ENCODE measurements around the gene KRTAP2-2.
"Not testable (repeated sequence)": the region's sequence is repeated elsewhere in the genome, so short reads cannot be mapped to it uniquely, and the experiment has no call there.

KRTAP2-2 gene

GRCh38 chr17:41055130-41055529 is at the start of gene KRTAP2-2:
TSS of gene KRTAP2-2 (minus strand) at chr17:41055230. CDS start at chr17:41055211, 19 bp downstream.
- not testable (repeated sequence) for DNase-seq

- DNase-seq, result not testable (repeated sequence)
Measured at GRCh38 chr17:41104386-41105038, 49.5 kb upstream of the KRTAP2-2 start.

GRCh38 chr17:41103896-41104295 is 48.9 kb upstream of the KRTAP2-2 start:
- no peak for DNase-seq

- DNase-seq, result no peak
Measured at GRCh38 chr17:41101586-41102259, 46.7 kb upstream of the KRTAP2-2 start, which contains the start of gene KRTAP4-16. TSS of gene KRTAP4-16 (minus strand) at chr17:41102209. CDS start at chr17:41102209, 0 bp downstream.

- not testable (repeated sequence) for DNase-seq
Measured at GRCh38 chr17:41099682-41100480, 44.9 kb upstream of the KRTAP2-2 start.

- no peak for DNase-seq
Measured at GRCh38 chr17:41098481-41098880, 43.5 kb upstream of the KRTAP2-2 start.

- no peak for DNase-seq
Measured at GRCh38 chr17:41098042-41098441, 43.0 kb upstream of the KRTAP2-2 start, which contains the start of gene KRTAP4-8. TSS of gene KRTAP4-8 (minus strand) at chr17:41098142. CDS start at chr17:41098084, 58 bp downstream.

- DNase-seq, result no peak
Measured at GRCh38 chr17:41096055-41096454, 41.0 kb upstream of the KRTAP2-2 start.

GRCh38 chr17:41088760-41089352 is 33.8 kb upstream of the KRTAP2-2 start:
- DNase-seq, result not testable (repeated sequence)

- not testable (repeated sequence) for DNase-seq
Measured at GRCh38 chr17:41084100-41084856, 29.2 kb upstream of the KRTAP2-2 start, which contains the start of gene KRTAP4-7. TSS of gene KRTAP4-7 (plus strand) at chr17:41084150. CDS start at chr17:41084207, 57 bp downstream.

- not testable (repeated sequence) for DNase-seq
Measured at GRCh38 chr17:41083427-41083826, 28.4 kb upstream of the KRTAP2-2 start.

GRCh38 chr17:41082626-41083025 is 27.6 kb upstream of the KRTAP2-2 start:
- DNase-seq, result no peak

- DNase-seq, result no peak
Measured at GRCh38 chr17:41076788-41077187, 21.8 kb upstream of the KRTAP2-2 start.

- DNase-seq, result no peak
Measured at GRCh38 chr17:41073676-41074075, 18.6 kb upstream of the KRTAP2-2 start.

- DNase-seq, result no peak
Measured at GRCh38 chr17:41071606-41072360, 16.8 kb upstream of the KRTAP2-2 start.

GRCh38 chr17:41069031-41069430 is 14.0 kb upstream of the KRTAP2-2 start:
- DNase-seq, result no peak

GRCh38 chr17:41067281-41067680 is 12.3 kb upstream of the KRTAP2-2 start:
- no peak for DNase-seq

GRCh38 chr17:41065829-41066624 is 11.0 kb upstream of the KRTAP2-2 start, which contains the start of gene KRTAP2-4:
TSS of gene KRTAP2-4 (minus strand) at chr17:41065879. CDS start at chr17:41065845, 34 bp downstream.
- DNase-seq, result no peak

GRCh38 chr17:41065016-41065689 is 10.1 kb upstream of the KRTAP2-2 start:
- not testable (repeated sequence) for DNase-seq

GRCh38 chr17:41064301-41064700 is 9.3 kb upstream of the KRTAP2-2 start:
- no peak for DNase-seq
